Smooth muscle cell (in vitro differentiated cells): Measurements from ENCODE around the gene CIB4. TPM values are rescaled to one million over a fixed set of nuclear protein-coding genes. Genes with fewer than 3 reads are reported as not detected.

Experiments
- DNase-seq: peaks from one replicate; lab custom pipeline; 2025; ENCODE audit not compliant: unreplicated experiment; lab: John Stamatoyannopoulos, UW
- H2AFZ ChIP-seq: fragments of 200-600 bp; sonication (generic); 2 replicates; pipeline ENCODE4 v1.6.0; 2016; ENCODE audit warnings: antibody characterized with exemption, low read depth, mild to moderate bottlenecking
- H3F3A ChIP-seq: fragments of 200-600 bp; sonication (generic); 2 replicates; pipeline ENCODE4 v1.6.0; 2017; ENCODE audit warnings: antibody characterized with exemption, low read depth
- H3K27ac ChIP-seq: fragments of 200-600 bp; sonication (generic); 2 replicates; pipeline ENCODE4 v1.5.1; 2016; ENCODE audit warnings: low read depth, mild to moderate bottlenecking
- H3K27me3 ChIP-seq: fragments of 200-600 bp; sonication (generic); 2 replicates; pipeline ENCODE4 v1.6.1; 2016; ENCODE audit warnings: low read depth, mild to moderate bottlenecking
- H3K36me3 ChIP-seq: fragments of 200-600 bp; sonication (generic); 2 replicates; pipeline ENCODE4 v1.5.1; 2016; ENCODE audit warnings: low read depth
- H3K4me1 ChIP-seq: fragments of 200-600 bp; sonication (generic); 2 replicates; pipeline ENCODE4 v1.5.1; 2016; ENCODE audit warnings: low read depth
- H3K4me2 ChIP-seq: fragments of 200-600 bp; sonication (generic); 2 replicates; pipeline ENCODE4 v1.6.0; 2016; ENCODE audit warnings: mild to moderate bottlenecking
- H3K4me3 ChIP-seq: fragments of 200-600 bp; sonication (generic); 2 replicates; pipeline ENCODE4 v1.5.1; 2016; ENCODE audit warnings: mild to moderate bottlenecking
- H3K79me2 ChIP-seq: fragments of 200-600 bp; sonication (generic); 2 replicates; pipeline ENCODE4 v1.6.0; 2016; ENCODE audit warnings: low read depth, mild to moderate bottlenecking
- H3K9ac ChIP-seq: fragments of 200-600 bp; sonication (generic); 2 replicates; pipeline ENCODE4 v1.6.0; 2016; ENCODE audit warnings: low read depth
- H3K9me3 ChIP-seq: fragments of 200-600 bp; sonication (generic); replicated peaks from 2 replicates; pipeline ENCODE4 v1.5.1; 2016; ENCODE audit warnings: low read depth
- H4K20me1 ChIP-seq: fragments of 200-600 bp; sonication (generic); 2 replicates; pipeline ENCODE4 v1.6.0; 2016; ENCODE audit warnings: low read depth
- WGBS: methylation state at CpG from one replicate; pipeline ENCODE4 v1.1.7; 2016; ENCODE audit warnings: low lambda C conversion rate; 5-methylcytosine and 5-hydroxymethylcytosine counted together
- polyA plus RNA-seq: library from polyadenylated mRNA; unstranded; fragments of >200 nt; fragmentation: Nextera tagmentation; extraction: Ambion mirVana; gene quantifications from 2 replicates; pipeline ENCODE4 v1.2.1, GENCODE V29; 2016
- total RNA-seq: library from RNA; depleted of rRNA; stranded (reverse); fragments of >200 nt; gene quantifications from 2 replicates; pipeline ENCODE4 v1.2.3, GENCODE V29; 2014
- TF ChIP-seq, protein P1 (sequence below): fragments of 200-600 bp; sonication (generic); IDR thresholded peaks from 2 replicates; pipeline ENCODE4 v1.5.1; 2017; ENCODE audit warnings: borderline replicate concordance, mild to moderate bottlenecking, antibody characterized with exemption; ENCODE audit not compliant: insufficient read depth, poor library complexity, severe bottlenecking

CIB4 gene
- total and polyA plus RNA-seq, 2 experiments from 2014 or later: not detected

DNA sequence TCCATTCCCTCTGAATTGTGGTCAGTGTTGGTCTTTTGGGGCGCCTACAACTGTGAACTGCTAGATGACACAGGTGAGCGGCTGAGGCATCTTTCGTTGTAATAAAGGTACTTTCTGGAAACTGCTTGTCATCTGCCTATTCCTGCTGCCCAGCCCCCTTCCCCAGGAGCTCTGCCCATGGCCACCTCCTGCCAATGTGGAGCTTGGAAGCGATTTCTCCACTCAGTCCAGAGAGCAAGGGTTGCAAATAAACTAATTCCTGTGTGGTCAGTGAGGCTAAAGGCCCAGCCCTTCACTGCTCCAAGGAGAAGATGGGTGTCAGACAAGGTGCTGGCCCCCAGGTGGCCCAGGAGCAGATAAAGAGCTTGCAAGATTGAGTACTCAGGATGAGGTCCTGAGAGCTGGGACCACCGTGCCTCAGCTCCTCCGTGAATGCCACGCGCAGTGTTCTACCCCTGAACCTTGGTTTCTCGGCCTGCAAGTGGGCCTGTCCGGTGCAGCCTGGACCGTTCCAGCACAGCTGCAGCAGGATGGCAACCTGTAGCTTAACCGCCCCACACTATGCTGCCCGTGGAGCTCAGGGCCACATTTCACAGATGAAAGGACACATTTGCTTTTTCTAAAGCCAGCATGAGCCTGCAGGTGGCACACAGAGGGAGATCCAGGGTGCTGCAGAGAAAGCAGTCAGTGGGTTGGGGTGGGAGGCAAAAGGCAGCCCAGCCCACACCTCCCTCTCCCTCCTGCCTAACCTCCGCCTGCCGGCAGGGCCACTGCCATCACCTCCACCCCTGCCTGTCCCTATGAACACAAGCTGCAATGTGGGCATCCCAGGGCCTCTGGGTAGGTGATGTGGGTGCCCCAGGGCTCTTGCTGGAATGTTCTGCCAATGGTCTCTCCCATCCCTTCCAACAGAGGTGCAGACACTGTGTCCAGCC, 84.6 kb downstream of the CIB4 start:
- peaks cover 23% of the 10 kb centered on the region for H3K27me3 ChIP-seq
- TF ChIP-seq, protein P1, sequence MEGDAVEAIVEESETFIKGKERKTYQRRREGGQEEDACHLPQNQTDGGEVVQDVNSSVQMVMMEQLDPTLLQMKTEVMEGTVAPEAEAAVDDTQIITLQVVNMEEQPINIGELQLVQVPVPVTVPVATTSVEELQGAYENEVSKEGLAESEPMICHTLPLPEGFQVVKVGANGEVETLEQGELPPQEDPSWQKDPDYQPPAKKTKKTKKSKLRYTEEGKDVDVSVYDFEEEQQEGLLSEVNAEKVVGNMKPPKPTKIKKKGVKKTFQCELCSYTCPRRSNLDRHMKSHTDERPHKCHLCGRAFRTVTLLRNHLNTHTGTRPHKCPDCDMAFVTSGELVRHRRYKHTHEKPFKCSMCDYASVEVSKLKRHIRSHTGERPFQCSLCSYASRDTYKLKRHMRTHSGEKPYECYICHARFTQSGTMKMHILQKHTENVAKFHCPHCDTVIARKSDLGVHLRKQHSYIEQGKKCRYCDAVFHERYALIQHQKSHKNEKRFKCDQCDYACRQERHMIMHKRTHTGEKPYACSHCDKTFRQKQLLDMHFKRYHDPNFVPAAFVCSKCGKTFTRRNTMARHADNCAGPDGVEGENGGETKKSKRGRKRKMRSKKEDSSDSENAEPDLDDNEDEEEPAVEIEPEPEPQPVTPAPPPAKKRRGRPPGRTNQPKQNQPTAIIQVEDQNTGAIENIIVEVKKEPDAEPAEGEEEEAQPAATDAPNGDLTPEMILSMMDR: no peak
- H3K4me3 ChIP-seq: no peak overlapping the region
- no peaks in the 10 kb centered on the region for H3F3A ChIP-seq
- no peak overlapping the region for H3K4me2 ChIP-seq
- no peak for DNase-seq
- no peak overlapping the region for H2AFZ ChIP-seq
- WGBS: 96% methylated on average over 15 of the region's 15 CpGs
- H4K20me1 ChIP-seq: no peaks in the 10 kb centered on the region
- H3K9me3 ChIP-seq: no peaks in the 10 kb centered on the region
- no peaks in the 10 kb centered on the region for H3K4me1 ChIP-seq
- no peak overlapping the region for H3K27ac ChIP-seq
- H3K9ac ChIP-seq: no peak overlapping the region
- no peaks in the 10 kb centered on the region for H3K79me2 ChIP-seq
- H3K36me3 ChIP-seq: no peaks in the 10 kb centered on the region

DNA sequence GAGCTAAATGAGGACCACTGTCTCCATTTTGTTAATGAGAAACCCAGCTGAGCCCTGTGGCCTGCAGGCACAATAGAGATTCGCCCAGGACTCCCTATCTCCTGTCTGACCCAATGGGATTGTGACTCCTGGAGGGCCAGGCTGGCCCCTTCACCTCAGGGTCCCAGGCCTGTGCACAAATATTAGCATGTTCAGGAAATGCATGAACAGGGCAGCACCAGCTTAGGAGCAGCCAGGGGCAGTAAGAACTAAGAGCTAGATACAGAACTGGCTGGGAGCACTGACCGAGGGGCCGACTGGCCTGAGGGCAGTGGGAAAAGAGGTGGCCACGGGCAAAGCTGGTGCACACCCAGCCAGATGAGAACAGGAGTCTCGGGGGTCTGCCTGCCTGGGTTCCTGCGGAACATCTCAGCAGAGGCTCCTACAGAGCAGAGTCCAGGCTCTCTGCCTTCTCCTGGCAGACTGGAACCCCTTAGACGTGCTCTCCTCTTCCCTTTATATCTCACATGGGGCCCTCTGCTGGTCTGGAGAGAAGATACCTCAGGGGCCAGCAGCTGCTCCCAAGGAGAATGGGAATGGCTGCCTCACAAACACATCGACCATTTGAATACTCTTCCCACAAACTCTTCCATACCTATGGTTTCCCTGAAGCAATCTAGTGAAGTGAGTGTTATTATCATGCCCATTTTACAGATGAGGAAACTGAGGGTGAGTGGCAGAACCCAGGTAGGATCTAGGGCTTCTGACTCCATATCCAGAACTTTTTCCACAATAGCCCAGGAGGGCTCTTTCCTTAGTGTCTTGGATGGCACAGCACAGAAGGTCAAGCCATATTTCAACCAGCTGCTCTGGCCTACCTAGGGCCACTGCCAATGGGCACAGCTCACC, 85.7 kb downstream of the CIB4 start:
- Histone ChIP-seq H3K9me3 (no peaks in the 10 kb centered on the region), H3K9ac (no peak overlapping the region), H3K27me3 (peaks cover 23% of the 10 kb centered on the region), H3K79me2 (no peaks in the 10 kb centered on the region), H3K4me2 (no peak overlapping the region), H3K4me1 (no peaks in the 10 kb centered on the region), H2AFZ (no peak overlapping the region), H3K4me3 (no peak overlapping the region), H3F3A (no peaks in the 10 kb centered on the region), H3K36me3 (no peaks in the 10 kb centered on the region), H3K27ac (no peak overlapping the region), H4K20me1 (no peaks in the 10 kb centered on the region)
- WGBS: 85% methylated on average over 8 of the region's 8 CpGs
- DNase-seq: no peak
- TF ChIP-seq, protein P1: no peak

DNA sequence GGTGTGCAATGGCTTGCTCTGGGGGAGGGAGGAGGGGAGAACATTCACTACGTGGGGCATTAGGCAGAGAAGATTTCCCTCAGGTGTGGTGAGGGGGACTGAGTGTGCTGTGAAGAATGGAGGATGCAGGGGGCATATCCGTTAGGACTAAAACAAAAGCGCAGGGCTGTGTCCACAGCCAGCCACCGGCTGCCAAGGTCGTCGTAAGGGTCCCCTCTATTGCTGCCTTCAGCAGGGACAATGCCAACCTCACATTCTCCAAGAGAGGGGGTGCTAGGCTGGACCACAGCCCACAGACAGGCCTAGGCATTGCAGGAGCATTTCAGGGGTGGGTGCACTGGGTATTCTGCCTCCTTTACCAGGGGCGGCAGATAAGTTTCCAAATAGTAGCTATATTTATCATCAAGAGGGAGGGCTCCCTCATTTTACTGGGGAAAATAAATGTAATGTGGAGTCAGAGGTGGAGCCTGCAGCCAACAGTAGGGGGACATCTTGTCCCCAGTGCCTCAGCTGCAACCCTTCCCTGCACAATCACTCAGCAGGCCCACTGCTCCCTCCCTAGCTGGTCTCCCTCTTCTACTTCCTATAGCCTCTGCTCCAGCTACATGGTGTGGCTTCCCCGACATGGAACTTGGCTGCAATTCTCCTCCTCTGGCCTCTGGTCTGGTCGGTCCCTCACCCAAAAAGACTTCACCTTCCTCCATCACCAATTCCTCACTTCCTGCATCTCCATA, 88.4 kb downstream of the CIB4 start:
- DNase-seq: no peak
- Histone ChIP-seq H2AFZ (no peak overlapping the region), H3K27me3 (peaks cover 4% of the 10 kb centered on the region), H3K4me3 (no peak overlapping the region), H3K9me3 (no peaks in the 10 kb centered on the region), H3K27ac (no peak overlapping the region), H3K4me1 (no peaks in the 10 kb centered on the region), H3F3A (no peaks in the 10 kb centered on the region), H3K4me2 (no peak overlapping the region), H3K36me3 (no peaks in the 10 kb centered on the region), H3K9ac (no peak overlapping the region), H3K79me2 (no peaks in the 10 kb centered on the region), H4K20me1 (no peaks in the 10 kb centered on the region)
- TF ChIP-seq, protein P1: no peak
- 84% methylated on average over 9 of the region's 9 CpGs for WGBS
